CD1c-positive myeloid dendritic cell (primary cell): Measurements from ENCODE around the gene LGALS7B.
"Not testable (repeated sequence)": the region's sequence is repeated elsewhere in the genome, so short reads cannot be mapped to it uniquely, and the experiment has no call there.

ENCODE experiments used
- DNase-seq: peaks from one replicate; pipeline ENCODE4 v3.0.0-alpha.2; 2016; ENCODE audit errors: extremely low spot score

The LGALS7B gene

DNA sequence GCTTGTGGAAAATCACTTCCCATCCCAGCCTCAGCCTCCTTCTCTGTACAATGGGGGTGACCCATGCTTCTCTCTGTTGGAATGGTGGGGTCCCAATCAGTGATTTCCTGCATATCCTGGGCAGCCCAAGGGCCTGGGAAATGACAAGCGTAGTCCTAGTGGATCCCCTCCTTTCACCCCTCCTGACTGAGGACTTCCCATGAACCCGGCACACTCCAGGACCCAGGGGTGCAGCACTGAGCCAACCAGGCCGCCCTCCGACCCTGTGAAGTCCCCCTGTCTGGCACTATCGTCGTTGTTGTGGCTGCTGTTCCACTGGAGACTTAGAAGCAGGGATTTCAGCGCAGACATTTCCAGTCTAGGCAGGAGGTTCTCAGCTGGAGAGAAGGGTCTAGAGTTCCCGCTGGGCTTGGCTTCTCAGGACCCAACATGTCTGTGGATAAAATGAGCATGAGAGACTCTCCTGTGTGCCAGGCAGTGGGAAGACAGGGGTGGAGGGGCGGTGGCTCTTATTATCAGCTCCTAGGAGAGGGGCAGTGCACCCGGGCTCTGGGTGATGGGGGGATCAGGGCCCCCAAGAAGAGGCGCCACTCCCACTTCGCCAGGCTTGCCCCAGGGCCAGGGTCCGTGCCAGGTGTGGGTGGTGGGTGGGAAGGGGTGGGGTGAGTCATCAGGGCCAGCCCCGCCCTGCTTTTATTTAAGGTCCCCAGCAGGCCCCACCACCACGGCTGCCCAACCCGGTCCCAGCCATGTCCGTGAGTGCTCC, at the start of gene LGALS7B:
TSS of gene LGALS7B (plus strand) at position 723 of the 766 bp plus-strand sequence. CDS start at position 750, 27 bp downstream.
- DNase-seq = no peak

DNA sequence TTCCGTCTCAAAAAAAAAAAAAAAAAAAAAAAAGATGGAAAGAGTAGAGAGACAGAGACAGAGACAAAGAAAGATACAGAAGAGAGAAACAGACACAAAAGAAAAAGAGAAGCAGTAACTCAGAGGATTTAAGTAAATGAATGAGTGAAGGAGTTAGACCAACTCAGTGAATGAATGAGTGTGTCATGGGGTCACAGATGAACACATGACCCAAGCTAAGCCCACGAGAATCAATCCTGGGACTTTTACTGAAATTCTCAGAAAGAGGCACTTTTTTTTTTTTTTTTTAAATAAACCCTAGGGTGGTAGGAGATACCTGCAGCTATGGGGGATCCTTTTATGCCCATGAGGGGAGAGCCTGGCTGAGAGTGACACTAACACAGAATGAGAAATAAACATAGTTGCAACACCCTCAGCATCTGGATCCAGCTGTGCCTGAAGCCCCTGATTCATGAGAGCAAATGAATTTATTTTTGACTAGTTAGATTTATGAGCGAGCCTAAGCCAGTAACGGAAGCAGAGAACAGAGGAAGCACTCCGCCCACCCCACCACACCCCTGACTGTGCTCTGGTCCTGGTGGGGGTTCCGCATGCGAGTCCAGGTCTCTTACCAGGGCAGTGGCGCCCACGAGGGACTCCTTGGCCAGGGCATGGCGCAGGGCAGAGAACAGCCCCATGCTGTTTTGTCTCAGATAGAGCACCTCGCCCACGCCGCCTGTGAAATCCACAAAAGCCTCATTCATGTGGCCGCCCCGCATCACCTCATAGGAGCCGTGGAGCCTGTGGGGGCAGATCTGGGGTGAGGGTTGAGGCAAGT, 49.4 kb upstream of the LGALS7B start:
- peak; percentile 18 for DNase-seq

DNA sequence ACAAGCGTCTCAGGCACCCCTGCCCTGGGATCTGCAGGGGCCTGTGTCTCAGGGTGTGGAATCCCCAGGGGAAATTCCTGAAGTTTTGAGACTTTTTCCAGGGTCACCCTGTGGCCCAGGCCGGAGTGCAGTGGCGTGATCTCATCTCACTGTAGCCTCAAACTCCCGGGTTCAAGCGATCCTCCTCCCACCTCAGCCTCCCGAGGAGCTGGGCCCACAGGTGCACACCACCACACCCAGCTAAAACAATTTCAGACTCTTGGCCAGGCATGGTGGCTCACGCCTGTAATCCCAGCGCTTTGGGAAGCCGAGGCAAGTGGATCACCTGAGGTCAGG, 48.8 kb upstream of the LGALS7B start:
- DNase-seq = no peak

DNA sequence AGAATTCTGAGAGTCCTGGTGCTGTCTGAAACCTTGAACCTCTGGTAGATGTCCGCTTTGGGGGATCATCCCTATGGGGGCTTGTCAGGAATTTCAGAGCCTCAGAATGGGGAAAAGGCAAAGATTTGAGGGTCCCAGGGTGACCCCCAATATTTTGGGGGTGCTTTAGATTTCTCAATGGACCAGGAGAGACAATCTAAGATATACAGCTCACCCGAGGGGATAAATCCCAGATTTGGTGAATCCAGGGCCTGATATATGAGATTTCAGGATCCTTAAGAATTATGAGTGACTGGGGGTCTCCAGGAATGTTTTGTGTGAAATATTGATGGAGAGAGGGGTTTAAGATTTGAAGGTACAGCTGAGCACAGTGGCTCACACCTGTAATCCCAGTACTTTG, 48.1 kb upstream of the LGALS7B start:
- no peak for DNase-seq

DNA sequence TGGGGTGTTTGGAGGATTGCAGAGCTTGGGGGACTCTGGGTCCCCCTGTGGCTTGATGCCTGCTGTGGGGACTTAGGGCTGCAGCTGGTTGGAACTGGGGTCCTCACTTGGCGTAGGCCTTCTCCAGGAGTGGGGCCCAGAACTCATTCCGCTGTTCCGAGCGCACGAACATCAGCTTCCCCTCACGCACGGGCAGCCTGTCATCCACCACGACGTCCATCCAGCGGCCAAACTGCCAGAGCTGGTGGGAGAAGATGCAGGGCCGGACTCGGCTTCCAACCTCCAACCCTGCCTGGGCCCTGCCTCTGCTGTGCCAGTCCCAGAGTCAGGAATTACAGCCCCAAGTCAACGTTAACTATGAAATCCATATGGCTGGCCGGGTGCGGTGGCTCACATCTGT, 47.3 kb upstream of the LGALS7B start:
- DNase-seq = no peak

DNA sequence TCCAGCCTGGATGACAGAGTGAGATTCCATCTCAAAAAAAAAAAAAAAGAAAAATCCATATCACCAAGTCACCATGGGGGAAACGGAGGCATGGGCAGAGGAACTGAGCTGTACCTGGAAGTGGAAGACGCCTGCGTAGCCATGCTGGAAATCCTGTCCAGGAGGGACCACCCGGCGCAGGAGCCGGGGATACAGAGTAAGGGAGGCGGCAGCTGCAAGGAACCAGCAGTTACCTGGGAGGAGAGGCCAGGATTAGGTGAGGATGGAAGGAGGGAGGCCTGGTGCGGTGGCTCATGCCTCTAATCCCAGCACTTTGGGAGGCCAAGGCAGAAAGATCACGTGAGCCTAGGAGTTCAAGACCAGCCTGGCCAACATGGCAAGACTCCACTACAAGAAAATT, 46.7 kb upstream of the LGALS7B start:
- no peak for DNase-seq

DNA sequence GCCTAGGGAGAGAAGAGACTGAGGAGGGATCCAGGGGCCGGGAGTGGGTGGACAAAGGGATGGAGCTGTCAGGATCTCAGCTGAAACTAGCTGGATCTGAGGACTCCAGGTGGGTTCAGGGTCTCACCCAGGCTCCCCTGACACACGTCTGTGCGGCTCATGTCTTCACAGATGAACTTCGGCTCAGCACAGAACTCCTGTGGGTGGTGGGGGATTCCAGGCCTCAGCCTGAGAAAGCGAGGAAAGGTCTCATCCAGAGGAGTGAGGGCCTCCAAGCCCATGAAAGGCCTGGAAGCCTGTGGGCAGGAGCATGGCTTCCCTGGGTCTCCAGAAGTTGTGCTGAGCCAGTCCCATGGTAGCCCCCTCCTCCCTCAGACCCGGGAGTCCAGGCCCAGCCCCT, 46.1 kb upstream of the LGALS7B start:
- DNase-seq = no peak

DNA sequence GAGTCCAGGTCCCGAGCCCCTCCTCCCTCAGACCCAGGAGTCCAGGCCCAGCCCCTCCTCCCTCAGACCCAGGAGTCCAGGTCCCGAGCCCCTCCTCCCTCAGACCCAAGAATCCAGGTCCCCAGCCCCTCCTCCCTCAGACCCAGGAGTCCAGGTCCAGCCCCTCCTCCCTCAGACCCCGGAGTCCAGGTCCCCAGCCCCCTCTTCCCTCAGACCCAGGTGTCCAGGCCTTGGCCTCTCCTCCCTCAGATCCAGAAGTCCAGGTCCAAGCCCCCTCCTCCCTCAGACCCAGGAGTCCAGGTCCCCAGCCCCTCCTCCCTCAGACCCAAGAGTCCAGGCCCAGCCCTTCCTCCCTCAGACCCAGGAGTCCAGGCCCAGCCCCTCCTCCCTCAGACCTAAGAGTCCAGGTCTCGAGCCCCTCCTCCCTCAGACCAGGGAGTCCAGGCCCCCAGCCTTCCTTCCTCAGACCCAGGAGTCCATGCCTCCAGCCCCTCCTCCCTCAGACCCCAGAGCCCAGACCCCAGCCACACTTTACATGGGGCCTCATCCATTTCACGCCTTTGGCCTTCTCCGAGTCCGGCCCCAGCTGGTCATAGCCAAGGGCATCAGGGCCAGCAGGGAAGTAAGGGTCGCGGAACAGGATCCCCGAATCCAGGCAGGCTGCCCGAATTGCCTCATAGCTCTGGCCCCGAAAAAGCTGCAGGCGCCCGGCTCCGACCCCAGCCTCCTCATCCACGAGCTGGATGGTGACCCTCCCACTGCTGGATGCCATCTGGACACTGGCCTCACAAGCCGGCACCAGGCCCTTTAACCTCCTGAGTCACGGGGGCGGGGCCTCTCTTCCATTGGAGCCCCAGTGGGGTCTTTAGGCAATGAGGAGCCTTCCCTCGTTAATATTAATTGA, 45.4 kb upstream of the LGALS7B start:
- no peak for DNase-seq

DNA sequence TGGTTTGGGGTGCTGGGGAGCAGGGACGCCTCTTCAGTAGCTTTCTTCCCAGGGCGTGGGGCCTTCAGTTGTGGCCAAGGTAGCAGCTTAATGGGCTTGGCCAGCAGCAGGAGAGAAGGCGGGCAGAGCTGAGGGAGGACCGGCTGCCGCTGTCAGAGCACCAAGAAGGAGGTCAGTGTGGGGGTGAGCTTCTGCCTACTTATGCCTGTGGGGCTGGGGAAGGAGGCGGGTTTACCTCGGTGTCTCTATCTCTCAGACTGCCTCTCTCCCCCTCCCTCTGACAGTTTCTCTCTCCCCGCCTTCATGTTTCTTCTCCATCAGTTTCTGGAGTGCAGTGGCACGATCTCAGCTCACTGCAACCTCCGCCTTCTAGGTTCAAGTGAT, 44.7 kb upstream of the LGALS7B start, which contains the start of gene CAPN12:
TSS of gene CAPN12 (minus strand) at position 177 of the 384 bp plus-strand sequence. CDS start 309 bp downstream, outside the sequence.
- no peak for DNase-seq

DNA sequence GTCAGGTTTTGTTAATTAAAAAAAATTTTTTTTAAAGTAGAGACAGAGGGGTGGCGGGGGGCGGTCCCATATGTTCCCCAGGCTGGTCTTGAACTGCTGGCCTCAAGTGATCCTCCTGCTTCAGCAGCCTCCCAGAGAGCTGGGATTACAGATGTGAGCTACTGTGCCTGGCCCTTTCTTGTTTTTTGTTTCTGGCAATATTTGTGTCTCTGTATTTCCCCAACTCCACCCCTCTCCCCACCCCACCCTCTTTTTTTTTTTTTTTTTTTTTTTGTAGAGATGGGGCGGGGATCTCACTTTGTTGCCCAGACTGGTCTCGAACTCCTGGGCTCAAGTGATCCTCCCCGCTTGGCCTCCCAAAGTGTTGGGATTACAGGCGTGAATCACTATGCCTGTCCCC, 44.1 kb upstream of the LGALS7B start:
- DNase-seq = no peak

DNA sequence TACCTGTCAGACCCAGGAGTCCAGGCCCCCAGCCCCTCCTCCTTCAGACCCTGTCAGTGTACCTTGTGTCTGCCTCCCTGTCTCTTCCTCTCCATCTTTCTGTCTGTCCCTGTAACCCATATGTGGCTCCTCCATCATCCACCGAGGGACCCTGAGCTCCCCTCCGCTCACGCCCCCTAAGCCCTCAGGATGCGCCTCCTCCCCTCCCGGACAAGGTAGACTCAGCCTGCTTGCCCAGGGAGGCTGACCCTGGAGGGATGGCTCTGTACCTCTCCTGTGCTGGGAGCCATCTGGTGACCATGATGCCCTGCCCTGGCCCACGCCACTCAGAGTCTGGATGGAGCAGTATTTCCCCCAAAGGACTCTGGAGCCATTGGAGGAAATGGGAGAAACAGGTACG, 43.7 kb upstream of the LGALS7B start:
- DNase-seq = no peak

DNA sequence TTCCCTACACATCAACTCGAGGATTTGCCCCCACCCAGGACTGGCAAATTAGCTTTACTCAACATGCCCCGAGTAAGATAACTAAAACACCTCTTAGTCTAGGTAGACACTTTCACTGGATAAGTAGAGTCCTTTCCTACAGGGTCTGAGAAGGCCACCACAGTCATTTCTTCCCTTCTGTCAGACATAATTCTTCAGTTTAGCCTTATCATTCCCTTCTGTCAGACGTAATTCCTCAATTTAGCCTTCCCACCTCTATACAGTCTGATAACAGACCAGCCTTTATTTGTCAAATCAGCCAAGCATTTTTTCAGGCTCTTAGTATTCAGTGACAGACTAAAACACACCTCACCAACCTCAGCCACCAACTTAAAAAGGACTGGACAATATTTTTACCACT, 35.2 kb upstream of the LGALS7B start:
- DNase-seq = not testable (repeated sequence)

DNA sequence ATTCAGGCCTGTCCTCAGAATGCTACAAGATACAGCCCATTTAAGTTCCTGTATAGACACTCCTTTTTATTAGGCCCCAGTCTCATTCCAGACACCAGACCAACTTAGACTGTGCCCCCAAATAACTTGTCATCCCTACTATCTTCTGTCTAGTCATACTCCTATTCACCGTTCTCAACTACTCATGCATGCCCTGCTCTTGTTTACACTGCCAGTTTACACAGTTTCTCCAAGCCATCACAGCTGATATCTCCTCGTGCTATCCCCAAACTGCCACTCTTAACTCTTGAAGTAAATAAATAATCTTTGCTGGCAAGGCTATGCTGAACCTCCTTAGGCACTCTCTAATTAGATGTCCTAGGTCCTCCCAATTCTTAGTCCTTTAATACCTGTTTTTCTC, 34.8 kb upstream of the LGALS7B start:
- not testable (repeated sequence) for DNase-seq

DNA sequence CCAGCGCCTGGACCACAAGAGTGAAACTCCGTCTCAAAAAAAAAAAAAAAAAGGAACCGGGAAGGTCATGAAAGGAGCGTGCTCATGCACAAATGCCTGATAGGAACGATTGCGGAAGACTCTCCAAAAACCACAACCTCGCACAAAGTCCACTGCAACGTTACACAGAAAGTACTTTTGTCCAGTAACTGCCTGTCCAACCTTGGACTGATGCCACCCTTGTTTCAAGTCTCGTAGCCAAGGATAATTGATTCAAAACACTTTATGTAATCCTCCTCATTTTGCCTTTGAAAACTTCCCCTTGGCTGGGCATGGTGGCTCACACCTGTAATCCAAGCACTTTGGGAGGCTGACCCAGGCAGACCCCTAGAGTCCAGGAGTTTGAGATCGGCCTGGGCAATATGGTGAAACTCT, 29.4 kb upstream of the LGALS7B start:
- peak; percentile 60 for DNase-seq

DNA sequence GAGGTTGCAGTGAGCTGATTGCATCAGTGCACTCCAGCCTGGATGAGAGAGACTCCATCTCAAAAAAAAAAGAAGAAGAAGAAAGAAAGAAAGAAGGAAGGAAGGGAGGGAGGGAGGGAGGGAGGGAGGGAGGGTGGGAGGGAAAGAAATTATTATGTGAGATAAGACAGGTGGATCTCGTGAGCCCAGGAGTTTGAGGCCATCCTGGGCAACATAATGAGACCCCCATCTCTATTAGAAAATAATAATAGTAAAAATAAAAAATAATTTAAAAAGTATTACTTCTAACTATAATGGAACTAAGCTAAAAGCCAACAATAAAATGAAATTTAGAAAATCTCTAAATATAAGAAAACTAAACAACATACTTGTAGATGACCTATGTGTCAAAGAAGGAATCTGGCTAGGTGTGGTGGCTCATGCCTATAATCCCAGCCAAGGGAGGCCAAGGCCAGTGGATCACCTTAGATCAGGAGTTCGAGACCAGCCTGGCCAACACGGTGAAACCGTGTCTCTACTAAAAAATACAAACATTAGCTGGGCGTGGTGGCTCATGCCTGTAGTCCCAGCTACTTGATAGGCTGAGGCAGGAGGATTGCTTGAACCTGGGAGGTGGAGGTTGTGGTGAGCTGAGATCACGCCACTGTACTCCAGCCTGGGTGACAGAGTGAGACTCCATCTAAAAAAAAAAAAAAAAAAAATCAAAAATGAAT, 28.0 kb upstream of the LGALS7B start:
- DNase-seq = not testable (repeated sequence)

DNA sequence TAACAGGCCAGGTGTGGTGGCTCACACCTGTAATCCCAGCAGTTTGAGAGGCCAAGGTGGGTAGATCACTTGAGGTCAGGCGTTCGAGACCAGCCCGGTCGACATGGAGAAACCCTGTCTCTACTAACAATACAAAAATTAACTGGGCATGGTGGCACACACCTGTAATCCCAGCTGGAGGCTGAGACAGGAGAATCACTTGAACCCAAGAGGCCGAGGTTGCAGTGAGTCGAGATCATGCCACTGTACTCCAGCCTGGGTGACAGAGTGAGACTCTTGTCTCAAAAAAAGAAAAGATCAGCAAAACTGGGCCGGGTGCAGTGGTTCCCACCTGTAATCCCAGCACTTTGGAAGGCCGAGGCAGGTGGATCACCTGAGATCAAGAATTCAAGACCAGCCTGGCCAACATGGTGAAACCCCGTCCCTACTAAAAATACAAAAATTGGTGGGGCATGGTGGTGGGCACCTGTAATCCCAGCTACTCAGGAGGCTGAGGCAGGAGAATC, 27.1 kb upstream of the LGALS7B start:
- not testable (repeated sequence) for DNase-seq

DNA sequence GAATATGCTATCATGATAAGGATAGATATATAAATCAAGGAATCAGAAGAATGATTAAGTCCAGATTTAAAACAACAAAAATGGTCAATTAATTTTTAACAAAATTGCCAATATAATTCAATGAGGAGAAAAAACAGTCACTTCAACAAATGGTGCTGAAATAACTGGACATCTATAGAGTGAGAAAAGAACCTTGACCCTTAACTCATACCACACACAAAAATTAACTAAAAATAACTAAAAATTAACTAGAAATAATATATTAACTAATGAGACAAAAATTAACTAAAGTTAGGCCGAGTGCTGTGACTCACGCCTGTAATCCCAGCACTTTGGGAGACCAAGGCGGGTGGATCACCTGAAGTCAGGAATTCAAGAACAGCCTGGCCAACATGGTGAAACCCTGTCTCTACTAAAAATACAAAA, 25.2 kb upstream of the LGALS7B start:
- no peak for DNase-seq

DNA sequence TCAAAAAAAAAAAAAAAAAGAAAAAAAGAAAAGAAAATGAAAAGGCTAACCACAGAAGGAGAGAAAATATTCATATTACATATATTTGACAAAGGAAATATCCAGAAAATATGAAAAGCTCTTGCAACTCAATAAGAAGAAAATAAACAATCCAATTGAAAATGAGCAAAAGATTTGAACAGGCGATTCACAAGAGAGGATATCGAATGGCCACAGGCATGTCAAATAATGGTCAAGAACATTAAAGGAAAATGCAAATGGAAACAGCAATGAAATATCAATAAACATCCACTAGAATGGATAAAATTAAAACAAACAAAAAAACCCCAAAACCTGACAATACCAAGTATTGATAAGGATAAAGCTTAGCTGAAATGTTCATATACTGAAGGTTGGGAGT, 23.8 kb upstream of the LGALS7B start:
- DNase-seq = no peak

DNA sequence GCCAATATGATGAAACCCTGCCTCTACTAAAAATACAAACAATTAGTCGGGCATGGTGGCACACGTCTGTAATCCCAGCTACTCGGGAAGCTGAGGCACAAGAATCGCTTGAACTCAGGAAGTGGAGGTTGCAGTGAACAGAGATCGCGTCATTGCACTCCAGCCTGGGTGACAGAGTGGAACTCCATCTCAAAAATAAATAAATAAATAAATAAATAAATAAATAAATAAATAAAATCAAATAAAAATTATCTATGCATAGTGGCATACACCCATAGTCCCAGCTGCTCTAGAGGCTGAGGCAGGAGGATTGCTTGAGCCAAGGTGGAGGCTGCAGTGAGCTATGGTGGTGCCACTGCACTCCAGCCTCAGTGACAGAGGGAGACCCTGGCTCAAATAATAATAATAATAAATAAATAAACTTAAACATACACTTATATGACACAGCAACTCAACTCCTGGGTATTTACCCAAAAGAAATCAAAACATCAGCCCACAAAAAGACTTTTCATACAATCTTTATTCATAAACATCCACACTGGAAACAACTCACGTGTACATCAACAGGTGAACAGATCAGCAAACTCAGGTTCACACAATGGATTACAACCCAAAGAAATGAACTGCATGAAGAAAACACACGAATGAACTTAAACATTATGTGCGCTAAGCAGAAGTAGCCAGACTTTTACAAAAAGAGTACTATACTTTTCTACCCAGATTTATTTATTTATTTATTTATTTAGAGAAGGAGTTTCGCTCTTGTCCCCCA, 22.5 kb upstream of the LGALS7B start:
- no peak for DNase-seq

DNA sequence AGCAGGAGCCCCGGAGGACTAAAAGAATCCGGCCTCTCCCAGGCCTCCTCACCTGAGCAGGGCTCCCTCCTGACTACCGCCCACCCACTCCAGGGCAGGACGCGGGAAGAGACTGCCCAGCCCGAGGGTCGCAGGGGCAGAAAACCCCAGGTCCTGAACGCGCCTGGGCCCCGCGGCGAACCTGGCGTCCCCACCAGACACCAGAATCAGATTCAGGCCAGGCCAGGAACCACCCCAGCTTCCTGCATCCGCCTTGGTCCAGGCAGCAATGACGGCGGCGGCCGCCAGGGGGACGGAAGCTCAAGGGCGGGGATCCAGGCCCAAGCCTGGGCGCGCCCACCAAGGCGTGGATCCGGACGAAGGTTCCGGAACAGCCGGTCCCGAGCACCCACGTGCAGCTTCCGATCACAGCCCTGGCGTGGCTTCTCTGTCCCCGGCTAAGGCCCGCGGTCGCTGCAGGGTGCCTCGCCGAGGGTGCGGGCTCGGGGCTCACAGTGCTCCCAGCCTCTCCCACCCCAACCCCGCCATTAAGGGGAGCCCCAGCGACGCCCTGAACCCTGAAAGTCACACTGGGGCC, 19.3 kb upstream of the LGALS7B start:
- peak; percentile 91 for DNase-seq
